ENCODE results near the gene PASD1.

GRCh38 chrX:151676196-151676595 is 112.7 kb downstream of the PASD1 start:
- TF ChIP-seq CTCF (tag by site-specific recombination; IDR thresholded peaks at IDR 0.05) (no peak), ZNF707 (tag by site-specific recombination; IDR thresholded peaks at IDR 0.05) (no peak), TCF7L2 (IDR thresholded peaks at IDR 0.05; ENCODE audit: borderline replicate concordance, low read depth, low read length) (no peak), ZNF24 (tag by site-specific recombination; IDR thresholded peaks at IDR 0.05) (no peak), MYNN (tag by site-specific recombination; IDR thresholded peaks at IDR 0.05; ENCODE audit: borderline replicate concordance) (no peak), ZNF350 (tag by site-specific recombination; IDR thresholded peaks at IDR 0.05) (no peak), ZBTB21 (tag by site-specific recombination; IDR thresholded peaks at IDR 0.05) (no peak), ZNF311 (tag by site-specific recombination; IDR thresholded peaks at IDR 0.05; ENCODE audit: borderline replicate concordance) (no peak), HOXA7 (CRISPR knock-in tag; IDR thresholded peaks at IDR 0.05; ENCODE audit: borderline replicate concordance) (no peak), ZNF580 (tag by site-specific recombination; IDR thresholded peaks at IDR 0.05) (no peak)
- TF ChIP-seq, protein P1, sequence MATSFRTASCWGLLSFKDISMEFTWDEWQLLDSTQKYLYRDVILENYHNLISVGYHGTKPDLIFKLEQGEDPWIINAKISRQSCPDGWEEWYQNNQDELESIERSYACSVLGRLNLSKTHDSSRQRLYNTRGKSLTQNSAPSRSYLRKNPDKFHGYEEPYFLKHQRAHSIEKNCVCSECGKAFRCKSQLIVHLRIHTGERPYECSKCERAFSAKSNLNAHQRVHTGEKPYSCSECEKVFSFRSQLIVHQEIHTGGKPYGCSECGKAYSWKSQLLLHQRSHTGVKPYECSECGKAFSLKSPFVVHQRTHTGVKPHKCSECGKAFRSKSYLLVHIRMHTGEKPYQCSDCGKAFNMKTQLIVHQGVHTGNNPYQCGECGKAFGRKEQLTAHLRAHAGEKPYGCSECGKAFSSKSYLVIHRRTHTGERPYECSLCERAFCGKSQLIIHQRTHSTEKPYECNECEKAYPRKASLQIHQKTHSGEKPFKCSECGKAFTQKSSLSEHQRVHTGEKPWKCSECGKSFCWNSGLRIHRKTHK (tag by site-specific recombination; IDR thresholded peaks at IDR 0.05), result no peak
- TF ChIP-seq, protein P2, sequence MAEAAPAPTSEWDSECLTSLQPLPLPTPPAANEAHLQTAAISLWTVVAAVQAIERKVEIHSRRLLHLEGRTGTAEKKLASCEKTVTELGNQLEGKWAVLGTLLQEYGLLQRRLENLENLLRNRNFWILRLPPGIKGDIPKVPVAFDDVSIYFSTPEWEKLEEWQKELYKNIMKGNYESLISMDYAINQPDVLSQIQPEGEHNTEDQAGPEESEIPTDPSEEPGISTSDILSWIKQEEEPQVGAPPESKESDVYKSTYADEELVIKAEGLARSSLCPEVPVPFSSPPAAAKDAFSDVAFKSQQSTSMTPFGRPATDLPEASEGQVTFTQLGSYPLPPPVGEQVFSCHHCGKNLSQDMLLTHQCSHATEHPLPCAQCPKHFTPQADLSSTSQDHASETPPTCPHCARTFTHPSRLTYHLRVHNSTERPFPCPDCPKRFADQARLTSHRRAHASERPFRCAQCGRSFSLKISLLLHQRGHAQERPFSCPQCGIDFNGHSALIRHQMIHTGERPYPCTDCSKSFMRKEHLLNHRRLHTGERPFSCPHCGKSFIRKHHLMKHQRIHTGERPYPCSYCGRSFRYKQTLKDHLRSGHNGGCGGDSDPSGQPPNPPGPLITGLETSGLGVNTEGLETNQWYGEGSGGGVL (tag by site-specific recombination; IDR thresholded peaks at IDR 0.05), result no peak
- TF ChIP-seq, protein P3, sequence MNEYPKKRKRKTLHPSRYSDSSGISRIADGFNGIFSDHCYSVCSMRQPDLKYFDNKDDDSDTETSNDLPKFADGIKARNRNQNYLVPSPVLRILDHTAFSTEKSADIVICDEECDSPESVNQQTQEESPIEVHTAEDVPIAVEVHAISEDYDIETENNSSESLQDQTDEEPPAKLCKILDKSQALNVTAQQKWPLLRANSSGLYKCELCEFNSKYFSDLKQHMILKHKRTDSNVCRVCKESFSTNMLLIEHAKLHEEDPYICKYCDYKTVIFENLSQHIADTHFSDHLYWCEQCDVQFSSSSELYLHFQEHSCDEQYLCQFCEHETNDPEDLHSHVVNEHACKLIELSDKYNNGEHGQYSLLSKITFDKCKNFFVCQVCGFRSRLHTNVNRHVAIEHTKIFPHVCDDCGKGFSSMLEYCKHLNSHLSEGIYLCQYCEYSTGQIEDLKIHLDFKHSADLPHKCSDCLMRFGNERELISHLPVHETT (tag by site-specific recombination; IDR thresholded peaks at IDR 0.05), result no peak
- TF ChIP-seq, protein P4, sequence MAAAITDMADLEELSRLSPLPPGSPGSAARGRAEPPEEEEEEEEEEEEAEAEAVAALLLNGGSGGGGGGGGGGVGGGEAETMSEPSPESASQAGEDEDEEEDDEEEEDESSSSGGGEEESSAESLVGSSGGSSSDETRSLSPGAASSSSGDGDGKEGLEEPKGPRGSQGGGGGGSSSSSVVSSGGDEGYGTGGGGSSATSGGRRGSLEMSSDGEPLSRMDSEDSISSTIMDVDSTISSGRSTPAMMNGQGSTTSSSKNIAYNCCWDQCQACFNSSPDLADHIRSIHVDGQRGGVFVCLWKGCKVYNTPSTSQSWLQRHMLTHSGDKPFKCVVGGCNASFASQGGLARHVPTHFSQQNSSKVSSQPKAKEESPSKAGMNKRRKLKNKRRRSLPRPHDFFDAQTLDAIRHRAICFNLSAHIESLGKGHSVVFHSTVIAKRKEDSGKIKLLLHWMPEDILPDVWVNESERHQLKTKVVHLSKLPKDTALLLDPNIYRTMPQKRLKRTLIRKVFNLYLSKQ (tag by site-specific recombination; IDR thresholded peaks at IDR 0.05; ENCODE audit: borderline replicate concordance), result no peak

Data from HEK293 (cell line).